ENCODE results near the gene POTEF.

GRCh38 chr2:130156624-130157004, 27.6 kb upstream of the POTEF start:
- TF ChIP-seq CTCF (optimal IDR thresholded peaks at IDR 0.05 in 1 of 3, IDR thresholded peaks at IDR 0.05 in 1 of 3, conservative IDR thresholded peaks at IDR 0.05 in 1 of 3; ENCODE audit: extremely low read depth in 1 of 3, insufficient read depth in 2 of 3, low read length in 3 of 3) = no peak
- no peak for TF ChIP-seq EZH2 (IDR thresholded peaks at IDR 0.05; ENCODE audit: low read length)

Data from keratinocyte (primary cell).